GM19467 (cell line): Measurements from ENCODE around the gene DENND1C.

Experiments
- ATAC-seq: cut with Tn5 transposase; IDR thresholded peaks from one replicate; pipeline ENCODE4 v1.9.1; 2021; ENCODE audit warnings: mild to moderate bottlenecking, moderate library complexity; ENCODE audit not compliant: unreplicated experiment

DENND1C gene

DNA sequence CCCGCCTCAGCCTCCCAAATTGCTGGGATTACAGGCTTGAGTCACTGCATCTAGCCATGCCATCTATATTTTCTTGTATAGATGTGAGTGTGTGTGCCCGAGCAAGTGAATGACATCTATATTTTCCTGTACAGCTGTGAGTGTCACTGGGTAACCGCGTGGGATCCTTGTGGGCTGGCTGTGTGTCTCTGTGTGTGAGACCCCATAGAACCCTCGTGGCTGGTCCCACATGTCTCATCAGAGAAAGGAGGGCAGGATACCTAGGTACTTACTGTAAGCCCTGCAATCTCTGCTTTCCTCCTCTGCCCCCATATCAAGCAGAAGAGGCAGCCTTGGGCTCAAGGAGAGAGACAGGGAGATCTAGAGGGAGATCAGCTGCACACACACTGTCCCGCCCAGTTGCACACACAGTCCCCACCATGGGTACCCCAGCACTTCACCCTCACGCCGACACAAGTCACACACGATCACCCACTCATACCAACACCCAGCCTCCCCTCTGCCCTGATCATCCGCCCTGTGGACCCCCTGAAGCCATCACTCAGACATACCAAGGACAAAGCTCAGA is 655 bp downstream of the DENND1C start:
- ATAC-seq: no peak

- no peak for ATAC-seq
Measured at GRCh38 chr19:6479836-6480398, 1.7 kb downstream of the DENND1C start.

DNA sequence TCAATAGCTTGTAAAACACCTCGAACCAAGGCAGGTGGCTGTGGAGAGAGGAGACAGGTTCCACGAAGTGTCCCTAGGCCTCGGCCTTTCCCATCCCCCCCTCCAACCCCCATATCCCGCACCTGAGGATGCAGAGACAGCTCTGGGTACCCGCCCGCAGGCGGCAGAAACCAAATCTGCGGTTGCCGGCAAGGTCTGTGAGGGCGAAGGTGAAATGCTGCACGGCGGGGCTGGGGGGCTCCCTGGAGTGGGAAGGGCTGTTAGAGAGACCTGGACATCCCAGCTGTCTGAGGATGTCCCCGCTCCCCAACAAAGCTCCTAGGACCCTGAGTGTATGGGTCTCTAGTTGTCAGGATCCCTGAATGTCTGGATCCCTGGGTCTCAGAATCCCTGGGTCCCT is 2.8 kb downstream of the DENND1C start:
- ATAC-seq: no peak

DNA sequence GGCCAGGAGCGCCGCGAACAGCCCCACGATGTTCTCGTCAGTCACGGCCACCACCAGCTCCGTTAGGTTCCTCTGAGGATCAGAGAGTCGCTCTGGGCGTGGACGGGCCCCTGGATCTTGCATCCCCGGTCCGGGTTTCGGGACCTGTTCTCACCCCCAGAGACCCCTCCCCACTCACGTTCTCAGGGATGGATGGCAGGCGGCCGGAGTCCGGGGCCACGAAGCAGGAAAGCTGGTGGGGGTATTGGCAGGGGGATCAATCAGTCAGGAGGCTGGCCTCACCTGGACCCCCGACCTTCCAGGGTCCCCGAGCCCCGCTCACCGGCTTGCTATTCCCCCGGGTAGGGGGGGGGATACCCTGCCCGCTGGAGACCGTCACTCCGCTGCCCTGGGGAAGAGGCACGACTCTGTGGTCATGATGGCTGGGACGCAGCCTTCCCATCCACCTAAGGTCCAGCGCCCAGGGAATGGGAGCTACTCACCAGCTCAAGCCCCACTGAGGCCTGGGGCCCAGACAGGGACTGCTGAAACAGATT is 4.6 kb downstream of the DENND1C start:
- no peak for ATAC-seq

DNA sequence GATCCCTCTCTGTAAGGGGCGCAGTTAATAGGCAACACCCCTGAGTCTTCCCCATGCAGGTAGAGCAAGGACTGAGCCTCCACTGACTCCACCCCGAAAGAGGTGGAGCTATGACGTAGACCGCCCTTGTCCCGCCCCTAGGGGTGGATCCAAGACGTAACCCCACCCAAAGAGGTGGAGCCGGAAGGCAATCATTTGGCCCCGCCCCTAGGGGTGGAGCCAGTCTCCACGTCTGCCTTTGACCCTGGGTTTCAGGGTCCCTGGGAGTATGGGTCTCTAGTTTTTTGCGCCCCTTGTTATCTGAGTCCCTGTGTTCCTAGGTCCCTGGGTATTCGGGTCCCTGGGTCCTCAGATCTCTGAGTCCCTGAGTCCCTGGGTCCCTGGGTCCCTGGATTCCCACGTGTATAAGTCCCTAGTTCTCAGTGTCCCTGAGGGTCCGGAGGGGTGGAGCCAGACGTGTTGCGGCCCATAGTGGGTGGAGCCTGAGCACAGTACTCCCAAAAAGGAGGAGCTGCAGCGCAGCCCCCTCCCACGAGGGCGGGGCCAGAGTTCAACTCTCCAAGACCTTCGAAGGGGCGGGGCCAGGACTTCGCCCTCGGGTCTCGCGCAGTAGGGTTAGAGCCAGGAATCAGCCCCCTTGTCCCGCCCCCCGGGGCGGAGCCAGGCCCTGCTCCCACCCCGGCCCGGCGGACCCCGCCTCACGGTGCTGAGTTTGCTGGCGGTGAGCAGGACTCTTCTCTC is 5.3 kb downstream of the DENND1C start:
- ATAC-seq: no peak

DNA sequence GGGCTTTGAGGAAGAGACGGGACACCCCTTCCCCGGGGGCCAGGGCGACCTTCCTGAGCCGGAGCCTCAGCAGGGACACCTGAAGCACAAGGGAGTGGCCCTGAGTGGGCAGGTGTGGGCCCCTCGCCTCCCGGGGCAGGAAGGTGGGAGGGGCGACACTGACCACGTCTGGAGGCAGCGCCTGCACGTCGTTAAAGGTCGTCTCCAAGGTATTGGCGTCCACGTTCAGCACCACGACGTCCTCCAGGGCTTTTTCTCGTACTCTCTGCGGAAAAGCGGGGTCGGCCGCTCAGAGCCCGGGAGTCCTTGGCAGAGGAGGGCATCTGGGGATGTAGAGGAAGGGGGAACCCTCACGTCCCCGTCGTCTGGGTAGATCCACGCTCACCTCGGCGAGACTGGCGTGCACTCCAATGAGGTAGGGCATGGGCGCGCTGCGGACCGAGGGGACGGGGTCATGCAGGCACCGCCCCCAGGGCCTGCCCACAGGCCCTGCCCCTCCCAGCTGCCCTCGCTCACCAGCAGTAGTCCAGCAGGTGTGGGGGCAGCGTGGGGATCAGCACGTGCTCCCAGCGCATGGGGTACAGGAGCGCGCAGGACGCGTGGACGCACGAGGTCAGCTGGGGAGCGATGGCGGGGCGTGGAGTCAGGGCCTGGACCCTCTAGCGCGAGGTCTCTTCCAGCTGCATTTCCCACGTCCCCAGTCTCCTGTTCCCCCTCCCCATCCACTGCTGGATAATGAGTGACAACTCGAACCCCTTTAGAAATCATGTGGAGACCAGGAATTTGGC is 6.1 kb downstream of the DENND1C start:
- ATAC-seq: no peak

GRCh38 chr19:6473647-6474046 is 7.9 kb downstream of the DENND1C start:
- no peak for ATAC-seq

DNA sequence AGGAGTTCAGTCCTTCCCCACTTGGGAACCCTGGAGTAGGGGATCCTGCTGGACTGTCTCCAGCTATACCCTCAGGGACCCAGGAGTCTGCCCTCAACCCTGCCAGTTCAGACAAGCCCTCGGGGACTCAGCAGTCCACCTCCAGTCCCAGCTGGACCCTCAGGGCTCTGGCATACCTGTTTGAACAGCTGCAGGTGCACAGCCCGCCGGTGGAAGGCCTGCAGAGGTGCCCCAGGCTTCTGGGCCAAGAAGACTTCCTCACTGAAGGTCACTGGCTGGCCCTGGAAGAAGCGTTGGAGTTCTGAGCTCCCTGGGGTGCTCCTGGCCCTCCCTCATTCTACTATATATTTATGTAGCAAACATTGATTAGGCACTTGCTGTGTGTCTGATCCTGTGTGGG is 8.9 kb downstream of the DENND1C start:
- ATAC-seq: no peak

DNA sequence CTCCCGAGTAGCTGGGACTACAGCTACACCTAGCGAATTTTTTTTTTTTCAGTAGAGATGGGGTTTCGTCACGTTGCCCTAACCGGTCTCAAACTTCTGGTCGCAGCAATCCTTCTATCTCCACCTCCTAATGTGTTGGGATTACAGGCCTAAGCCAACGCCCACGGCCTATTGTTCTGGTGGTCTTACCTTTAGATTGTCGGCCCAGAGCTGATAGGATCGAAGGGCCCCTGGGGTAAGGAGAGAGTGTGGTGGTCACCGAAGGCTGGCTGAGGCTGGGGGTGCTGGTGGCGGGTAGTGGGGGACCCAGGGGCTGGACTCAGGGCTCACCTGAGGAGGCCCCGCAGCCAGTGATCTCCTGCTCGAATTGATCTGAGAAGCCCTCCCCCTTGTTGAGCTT is 10.5 kb downstream of the DENND1C start:
- no peak for ATAC-seq

- ATAC-seq: no peak
Measured at GRCh38 chr19:6470173-6470572, 11.4 kb downstream of the DENND1C start.

DNA sequence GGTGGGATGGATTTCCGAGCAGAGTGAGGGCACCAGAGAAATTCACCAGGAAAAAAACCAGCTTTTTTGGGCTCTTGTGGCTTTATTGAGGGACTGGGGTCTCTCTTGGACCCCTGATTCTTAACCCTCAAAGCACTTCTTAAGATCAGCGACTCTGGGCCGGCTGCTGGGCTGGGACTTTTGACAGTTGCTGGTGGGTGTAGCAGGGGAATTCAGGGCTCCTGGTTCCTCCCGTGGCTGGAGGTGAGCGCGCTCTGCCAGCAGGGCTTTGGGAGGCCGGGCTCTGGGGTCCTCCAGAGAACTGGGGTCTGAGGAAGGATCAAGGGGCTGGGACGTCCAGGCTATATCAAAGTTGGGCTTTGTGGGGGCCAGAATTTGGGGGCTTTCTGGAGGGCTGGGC is 14.2 kb downstream of the DENND1C start:
- ATAC-seq: no peak

- no peak for ATAC-seq
Measured at GRCh38 chr19:6466526-6467248, 14.9 kb downstream of the DENND1C start.

- ATAC-seq: no peak
Measured at GRCh38 chr19:6465663-6466062, 15.9 kb downstream of the DENND1C start.

- ATAC-seq: no peak
Measured at GRCh38 chr19:6465006-6465405, 16.6 kb downstream of the DENND1C start.

GRCh38 chr19:6464070-6464873 is 17.3 kb downstream of the DENND1C start, which contains the start of gene CRB3:
TSS of gene CRB3 (plus strand) at chr19:6464271. CDS start at chr19:6464702, 431 bp downstream.
- ATAC-seq: no peak

- ATAC-seq: peak; percentile 72
Measured at GRCh38 chr19:6460099-6460884, 21.3 kb downstream of the DENND1C start.

DNA sequence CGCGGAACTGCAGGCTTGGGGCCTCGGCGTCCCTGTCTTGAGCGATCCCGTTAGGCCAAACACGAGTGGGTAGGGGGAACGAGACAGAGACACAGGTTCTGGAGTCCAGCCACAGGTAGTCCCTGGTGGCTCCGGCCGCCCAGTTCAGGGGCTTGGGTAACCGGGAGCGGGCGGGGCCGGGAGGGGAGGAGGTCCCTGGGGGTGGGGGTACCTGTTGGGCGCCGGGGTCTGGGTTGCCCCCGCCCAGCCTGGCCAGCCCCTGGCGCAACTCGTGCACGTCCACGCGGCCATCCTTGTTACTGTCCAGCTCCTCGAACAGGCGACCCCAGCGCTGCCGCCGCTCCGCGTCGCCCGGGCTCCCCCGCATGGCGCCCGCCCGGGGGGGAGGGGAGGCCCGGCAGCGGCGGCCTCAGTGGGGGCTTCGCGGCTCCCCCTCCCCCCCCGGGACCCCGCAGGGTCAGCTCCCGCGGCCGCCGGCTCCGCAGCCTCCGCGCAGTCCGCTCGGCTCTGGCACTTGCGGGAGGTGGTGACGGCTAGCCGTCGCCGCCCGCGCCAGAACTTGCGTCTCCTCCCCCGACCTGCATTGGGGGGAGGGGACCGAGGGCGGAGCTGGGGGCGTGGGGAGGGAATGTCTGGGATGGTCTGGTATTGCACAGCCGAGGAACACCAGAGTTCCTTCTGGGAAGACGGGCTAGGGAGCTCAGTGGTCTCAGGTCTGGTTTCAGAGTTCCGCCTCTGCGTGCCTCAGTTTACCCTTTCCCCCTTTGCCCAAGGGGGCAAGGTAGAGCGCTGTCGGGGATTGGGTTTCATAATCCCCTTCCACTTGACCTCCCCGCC is 22.1 kb downstream of the DENND1C start, which contains the start of gene SLC25A23:
Gene SLC25A23 (minus strand): TSS at position 531 of the 837 bp plus-strand sequence. CDS start 164 bp downstream, at position 367.
- peak; percentile 15 for ATAC-seq

GRCh38 chr19:6458695-6459261 is 22.8 kb downstream of the DENND1C start:
- no peak for ATAC-seq
